ENCODE measurements around the gene ZCCHC24. TPM values are rescaled to one million over a fixed set of nuclear protein-coding genes. Genes with fewer than 3 reads are reported as not detected.

ZCCHC24 gene
- total RNA-seq, 4 donors from 2014 or later = 47.1 to 73.6 (median 55.5) TPM

- TF ChIP-seq, protein P1, sequence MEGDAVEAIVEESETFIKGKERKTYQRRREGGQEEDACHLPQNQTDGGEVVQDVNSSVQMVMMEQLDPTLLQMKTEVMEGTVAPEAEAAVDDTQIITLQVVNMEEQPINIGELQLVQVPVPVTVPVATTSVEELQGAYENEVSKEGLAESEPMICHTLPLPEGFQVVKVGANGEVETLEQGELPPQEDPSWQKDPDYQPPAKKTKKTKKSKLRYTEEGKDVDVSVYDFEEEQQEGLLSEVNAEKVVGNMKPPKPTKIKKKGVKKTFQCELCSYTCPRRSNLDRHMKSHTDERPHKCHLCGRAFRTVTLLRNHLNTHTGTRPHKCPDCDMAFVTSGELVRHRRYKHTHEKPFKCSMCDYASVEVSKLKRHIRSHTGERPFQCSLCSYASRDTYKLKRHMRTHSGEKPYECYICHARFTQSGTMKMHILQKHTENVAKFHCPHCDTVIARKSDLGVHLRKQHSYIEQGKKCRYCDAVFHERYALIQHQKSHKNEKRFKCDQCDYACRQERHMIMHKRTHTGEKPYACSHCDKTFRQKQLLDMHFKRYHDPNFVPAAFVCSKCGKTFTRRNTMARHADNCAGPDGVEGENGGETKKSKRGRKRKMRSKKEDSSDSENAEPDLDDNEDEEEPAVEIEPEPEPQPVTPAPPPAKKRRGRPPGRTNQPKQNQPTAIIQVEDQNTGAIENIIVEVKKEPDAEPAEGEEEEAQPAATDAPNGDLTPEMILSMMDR (IDR thresholded peaks at IDR 0.05) = no peak
- DNase-seq (ENCODE audit: low spot score) (peak; percentile 16), ATAC-seq (ENCODE audit: low FRiP score) (no peak)
These were observed 6.7 kb downstream of the ZCCHC24 start for GRCh38 chr10:79438699-79439085.

DNA sequence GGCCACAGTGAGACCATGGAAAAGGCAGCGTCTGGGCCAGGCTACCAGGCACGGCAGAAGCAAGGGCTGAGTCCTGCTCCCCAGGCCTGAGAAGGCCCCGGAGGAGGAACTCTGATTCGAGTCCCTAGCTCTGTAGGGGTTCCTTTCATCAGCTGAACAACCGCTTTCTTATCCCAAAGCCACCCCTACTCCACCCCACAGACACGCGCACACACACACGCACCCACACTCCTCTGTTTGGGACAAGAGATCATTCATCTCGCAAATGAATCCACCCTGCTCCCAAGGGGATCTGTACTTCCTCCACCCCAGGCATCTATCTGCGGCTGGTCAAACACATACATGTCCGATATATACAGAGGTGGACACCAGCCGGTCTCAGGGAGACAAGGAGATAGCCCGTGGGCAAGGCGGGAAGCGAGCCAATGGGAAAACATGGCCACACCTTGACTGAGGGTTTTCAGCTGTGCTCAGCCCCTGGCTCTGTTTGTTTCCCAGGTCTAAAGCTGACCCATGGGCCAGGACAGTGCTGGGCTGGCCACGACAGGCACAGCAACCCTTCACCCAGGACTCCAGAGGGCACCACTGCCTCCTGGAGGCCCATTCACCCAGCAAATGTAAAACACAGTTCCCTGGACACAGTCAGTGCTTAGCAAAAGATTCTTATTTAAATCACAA is 7.3 kb downstream of the ZCCHC24 start:
- ATAC-seq (ENCODE audit: low FRiP score) = no peak
- DNase-seq (ENCODE audit: low spot score) = peak; percentile 20
- TF ChIP-seq, protein P1 (IDR thresholded peaks at IDR 0.05) = no peak

DNA sequence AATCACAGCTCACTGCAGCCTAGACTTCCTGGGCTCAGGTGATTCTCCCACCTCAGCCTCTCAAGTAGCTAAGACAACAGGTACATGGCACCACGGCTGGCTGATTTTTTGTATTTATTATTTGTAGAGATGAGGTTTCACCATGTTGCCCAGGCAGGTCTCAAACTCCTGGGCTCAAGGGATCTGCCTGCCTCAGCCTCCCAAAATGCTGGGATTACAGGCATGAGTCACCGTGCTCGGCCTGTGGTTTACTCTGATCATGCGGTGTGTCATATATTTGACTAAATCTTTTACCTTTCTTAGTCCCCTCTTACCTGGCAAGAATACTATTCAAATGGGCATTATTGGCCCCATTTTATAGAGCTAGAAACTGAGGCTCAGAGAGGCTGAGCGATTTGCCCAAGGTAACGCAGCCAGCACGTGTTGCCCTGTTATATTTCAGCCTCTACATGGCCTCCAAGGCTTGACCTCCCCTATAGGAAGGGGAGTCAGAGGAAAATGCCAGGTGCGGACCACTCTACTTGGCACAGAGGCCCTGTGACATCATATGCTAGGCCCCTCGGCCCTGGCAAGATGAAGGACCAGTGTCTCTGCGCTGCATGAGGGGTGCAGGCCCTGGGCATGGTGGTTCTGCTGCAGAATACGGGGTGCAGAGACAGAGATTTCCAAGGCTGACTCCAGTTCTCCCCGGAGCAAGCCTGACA is 8.2 kb downstream of the ZCCHC24 start:
- TF ChIP-seq, protein P1 (IDR thresholded peaks at IDR 0.05) = no peak
- DNase-seq (ENCODE audit: low spot score) (peak; percentile 21), ATAC-seq (ENCODE audit: low FRiP score) (no peak)

DNA sequence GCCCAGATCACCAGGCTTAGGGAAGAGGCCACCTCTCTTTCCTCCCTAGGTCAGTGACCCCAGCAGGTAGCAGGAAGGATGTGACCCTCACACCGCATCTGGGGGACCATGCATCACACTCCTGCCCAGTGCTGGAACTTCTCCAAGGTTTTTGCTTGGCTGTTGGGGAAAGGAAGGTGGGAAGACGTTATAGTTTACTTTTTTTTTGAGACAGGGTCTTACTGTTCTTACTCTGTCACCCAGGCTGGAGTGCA is 8.6 kb downstream of the ZCCHC24 start:
- TF ChIP-seq, protein P1 (IDR thresholded peaks at IDR 0.05) = no peak
- DNase-seq (ENCODE audit: low spot score) = no peak
- ATAC-seq (ENCODE audit: low FRiP score) = no peak

DNA sequence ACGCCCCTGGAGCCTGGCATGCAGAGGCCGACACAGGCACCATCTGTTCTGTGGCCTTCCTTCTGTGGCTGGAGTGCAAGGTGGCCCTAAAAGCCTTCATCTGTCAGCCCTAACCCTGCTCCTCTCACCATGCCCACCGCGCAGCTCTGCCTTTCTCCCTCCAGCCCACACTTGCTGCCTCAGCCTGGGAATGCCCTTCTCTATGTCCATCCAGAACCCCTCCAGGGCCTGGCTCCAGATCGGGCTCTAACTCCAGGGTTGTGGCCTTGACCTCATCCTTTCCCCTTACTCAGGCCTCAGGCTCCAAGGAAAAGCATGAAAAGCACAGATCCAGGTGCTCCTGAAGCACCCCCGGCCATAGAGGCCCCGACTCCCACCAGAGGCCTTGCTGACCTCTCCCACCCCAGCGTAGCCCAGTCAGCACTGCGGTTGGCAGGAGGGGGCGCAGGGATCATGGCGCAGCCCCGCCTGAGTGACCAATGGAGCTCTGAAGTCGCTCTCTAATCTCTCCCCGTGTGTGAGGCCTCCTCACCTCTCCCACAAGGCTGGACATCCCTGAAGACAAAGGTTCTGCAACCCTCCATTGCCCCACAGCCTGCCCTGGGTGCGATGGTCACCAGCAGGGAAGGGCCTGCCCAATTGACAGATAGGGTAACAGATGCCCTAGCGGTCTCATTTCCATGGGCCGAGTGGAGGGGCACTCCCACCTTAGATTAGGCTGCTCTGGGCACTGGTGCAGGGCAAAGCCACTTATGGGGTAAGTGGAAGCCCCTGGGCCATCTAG is 9.2 kb downstream of the ZCCHC24 start:
- no peak for DNase-seq (ENCODE audit: low spot score)
- no peak for ATAC-seq (ENCODE audit: low FRiP score)
- TF ChIP-seq, protein P1 (IDR thresholded peaks at IDR 0.05) = no peak

DNA sequence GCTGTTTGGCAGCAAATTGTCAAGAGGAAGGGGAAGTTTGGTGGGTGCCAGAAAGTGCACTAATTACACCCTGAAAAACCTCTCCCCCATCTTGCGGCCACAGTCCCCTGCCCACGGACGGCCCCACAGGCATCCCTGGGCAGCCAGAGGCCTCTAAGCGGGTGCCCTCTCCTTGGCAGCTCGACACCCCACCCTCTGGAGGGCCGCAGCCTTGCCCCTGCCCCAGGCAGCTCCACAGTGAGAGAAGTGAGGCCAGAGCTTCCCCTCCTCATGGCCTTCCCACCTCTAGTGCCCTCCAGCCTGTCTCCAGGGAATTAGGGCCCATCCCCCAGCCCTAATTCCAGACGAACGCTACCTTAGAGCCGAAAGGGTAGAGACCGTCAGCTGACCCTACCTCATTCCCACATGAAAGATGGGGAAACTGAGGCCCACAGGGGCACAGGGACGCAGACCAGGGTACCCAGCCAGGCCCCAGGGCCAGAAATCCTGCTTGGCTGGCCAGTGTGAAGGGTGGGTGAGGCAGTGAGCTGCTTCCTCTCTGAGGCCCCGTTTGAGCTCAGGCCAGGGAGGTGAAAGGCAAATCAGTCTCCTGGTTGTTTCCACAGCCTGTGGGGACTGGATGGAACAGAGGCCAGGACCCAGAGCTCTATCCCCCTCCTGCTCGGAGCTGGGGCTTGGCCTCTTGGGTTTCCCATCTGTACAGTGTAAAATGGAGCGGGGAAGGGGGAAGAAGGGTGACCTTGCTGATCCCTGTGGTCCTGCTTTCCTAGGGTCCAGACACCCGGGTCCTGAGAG is 10.0 kb downstream of the ZCCHC24 start:
- TF ChIP-seq, protein P1 (IDR thresholded peaks at IDR 0.05) = no peak
- DNase-seq (ENCODE audit: low spot score) (no peak), ATAC-seq (ENCODE audit: low FRiP score) (peak; percentile 35)

Measured in omental fat pad (tissue), 4 donors.